ENCODE data around the gene SNX8. TPM values are rescaled to one million over a fixed set of nuclear protein-coding genes. Genes with fewer than 3 reads are reported as not detected.

Gene SNX8
- total RNA-seq, 2 experiments from 2014 or later: 47.6 to 49.6 TPM

DNA sequence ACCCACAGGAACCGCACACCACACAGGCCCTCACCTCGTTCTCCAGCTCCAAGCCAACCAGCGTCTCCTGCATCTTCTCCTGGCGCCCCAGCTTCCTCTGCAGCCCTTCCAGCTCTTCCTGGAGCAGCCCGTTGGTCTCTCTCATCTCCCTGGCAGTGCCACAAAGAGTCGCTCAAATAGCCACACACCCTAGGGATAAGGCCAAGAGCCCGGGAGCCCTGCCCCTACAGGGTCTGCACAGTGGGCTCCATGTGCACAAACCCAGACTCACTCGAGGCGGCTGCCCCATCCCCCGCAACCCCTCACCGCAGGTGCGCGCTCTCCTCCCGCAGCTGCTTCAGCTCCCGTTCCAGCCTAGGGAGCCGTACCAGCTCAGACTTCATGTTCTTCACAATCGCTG is 98.4 kb downstream of the SNX8 start:
- ChIA-PET POLR2A (no interaction called here), CTCF (no interaction called here)

DNA sequence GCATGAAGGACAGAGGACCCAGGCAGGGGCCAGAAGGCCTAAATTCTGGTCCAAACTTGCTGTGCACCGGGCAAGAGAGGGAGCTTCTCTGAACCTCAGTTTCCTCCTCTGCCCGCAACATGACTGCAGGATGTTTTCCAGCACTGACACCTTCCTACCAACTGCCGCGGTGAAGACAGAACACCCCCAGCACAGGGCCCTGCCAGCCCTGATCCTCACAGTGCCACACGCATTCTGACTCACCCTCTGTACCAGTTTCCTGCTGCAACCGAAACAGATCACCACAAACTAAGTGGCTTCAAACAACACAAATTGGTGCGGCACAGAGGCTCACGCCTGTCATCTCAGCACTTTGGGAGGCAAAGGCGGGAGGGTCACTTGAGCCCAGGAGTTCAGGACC is 99.6 kb downstream of the SNX8 start:
- POLR2A ChIA-PET: no interaction called here
- CTCF ChIA-PET: no interaction called here

DNA sequence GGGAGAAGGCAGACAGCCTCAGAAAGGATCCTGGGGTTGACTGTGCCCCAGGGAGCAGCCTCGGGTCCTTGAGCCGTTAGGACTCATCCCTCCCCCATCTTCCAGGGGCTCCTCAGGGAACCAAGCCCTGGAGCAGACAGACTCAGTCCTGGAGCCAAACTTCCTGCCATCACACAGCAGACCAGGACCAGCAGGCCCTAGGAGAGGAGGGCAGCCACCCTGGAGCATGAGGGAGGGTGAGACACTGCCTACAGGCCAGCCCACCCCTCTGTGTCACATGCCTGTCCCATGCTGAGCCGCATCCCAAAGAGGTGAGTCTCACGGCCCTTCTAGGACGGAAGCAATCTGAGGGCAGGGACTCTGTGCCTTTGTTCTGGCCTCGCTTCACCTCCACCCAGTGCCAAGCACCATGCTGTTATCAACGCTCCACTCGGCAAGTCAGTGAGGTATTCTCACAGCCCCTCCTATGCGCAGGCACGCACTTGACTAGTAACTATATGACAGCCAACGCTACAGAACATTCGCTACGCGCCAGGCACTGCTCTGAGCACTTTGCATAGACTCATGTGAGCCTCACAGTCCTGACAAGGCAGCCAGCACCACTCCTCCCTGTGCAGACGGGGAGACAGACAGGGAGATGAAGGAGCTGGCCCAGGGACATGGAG is 100.6 kb downstream of the SNX8 start:
- POLR2A ChIA-PET: no interaction called here
- CTCF ChIA-PET: no interaction called here

DNA sequence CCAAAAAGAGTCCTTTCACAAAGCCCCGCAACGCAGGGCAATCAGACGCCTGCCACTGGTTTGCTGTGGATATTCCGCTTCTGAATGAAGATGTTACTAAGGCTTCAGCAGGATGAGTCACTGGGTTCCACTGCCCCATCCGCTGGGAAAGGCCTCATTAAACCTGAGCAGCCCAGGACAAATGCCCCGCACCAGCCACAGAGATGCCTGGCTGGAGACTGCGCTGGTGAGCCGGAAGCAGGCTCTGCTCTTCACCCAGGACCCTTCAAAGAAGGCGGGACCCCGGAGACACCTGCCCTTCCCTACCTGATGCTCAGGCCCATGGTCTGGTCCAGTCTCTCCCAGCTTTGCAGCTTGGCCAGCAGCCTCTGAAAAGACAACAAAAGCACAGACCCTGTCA is 101.3 kb downstream of the SNX8 start:
- ChIA-PET POLR2A (no interaction called here), CTCF (no interaction called here)

DNA sequence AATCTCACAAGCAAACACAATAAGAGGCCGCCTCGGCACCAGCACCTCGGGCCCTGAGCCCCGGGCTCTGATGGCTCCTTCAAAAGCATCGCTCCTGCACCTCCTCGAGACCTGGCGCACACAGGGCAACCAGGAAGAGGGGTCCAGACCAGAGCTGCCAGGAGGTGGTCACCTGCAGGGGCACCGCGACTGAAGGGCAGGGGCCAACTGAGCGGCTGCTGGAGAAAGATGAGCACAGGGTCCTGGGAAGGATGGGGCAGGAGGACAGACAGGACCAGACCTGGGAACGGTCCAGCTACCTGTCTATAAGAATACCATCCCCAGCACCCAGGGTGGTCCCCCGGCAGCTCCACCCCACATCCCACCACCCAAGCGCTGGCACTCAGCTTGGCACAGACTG is 102.3 kb downstream of the SNX8 start:
- POLR2A ChIA-PET: no interaction called here
- CTCF ChIA-PET: no interaction called here

DNA sequence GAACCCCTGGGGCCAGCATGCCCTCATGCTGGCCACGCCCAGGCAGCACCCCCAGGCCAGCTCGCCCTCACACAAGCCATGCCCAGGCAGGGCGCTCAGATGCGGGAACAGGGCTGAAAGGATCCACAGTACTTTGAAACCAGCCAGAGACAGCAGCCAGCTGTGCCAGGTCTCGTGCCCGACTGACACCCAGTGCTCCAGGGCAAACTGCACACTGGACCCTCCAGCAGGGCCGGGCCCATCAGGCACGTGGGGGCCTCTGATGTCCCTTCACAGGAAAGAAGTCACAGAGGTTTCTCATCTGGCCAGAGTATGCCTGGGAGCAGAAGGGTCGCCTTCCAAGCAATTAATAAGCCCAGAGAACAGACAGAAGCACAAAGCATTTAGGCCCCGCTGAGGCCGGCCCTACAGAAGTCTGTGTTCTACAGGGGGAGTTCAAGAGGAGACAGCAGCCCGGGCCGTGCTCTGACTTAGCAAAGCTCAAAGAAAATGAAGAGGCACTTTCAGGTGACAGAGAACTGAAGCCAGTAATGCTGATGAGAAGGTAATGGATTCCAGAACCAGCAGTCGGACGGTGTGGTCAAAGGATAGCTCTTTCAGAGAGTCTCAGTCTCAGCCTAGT is 102.9 kb downstream of the SNX8 start:
- CTCF ChIA-PET: no interaction called here

DNA sequence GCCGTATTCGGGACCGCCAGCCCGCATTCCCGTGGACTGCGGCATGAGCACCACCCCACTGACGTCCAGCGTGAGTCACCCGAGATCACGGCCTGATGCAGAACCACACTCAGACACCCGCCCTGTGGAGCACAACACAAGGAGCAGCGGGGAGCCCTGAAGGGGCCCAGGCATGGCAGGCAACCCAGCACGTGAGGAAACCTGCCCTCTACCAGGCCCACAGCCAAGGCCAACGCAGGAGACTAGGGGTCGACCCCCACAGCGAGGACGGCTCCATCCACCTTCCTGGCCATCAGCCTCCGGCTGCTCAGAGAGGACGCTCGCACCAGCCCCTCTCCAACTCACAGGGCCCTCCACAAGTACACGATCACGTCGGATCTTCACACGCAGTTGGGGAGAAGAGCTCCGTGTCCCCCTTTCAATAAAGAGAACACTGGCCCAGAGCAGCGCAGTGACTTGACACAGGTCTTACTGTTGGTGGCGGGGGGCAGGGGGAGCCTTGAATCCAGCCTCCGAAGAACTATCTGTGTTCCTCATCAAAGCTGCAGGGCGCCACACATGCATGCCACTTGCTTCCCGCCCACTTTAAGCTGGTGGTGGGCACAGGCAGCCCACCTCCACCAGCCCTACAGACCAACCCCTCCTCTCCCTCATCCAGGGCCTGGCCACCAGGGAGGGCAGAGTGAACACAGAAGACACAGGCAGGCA is 103.5 kb downstream of the SNX8 start:
- ChIA-PET CTCF (no interaction called here), POLR2A (no interaction called here)

More for the DNA sequence above, 102.9 kb downstream of the SNX8 start:
- POLR2A ChIA-PET: no interaction called here

DNA sequence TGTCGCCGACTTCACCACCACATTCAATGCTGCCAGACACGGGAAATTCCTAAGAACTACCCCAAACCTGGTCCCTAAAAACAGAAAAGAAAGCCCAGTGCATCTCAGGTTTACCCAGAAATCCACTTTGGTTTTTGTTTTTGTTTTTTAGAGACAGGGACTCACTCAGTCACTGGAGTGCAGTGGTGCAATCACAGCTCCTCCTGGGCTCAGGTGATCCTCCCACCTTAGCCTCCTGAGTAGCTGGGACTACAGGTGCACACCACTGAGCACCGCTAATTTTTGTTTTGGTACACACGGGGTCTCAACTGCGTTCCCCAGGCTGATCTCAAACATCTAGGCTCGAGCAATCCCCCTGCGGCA is 104.3 kb downstream of the SNX8 start:
- POLR2A ChIA-PET: no interaction called here
- CTCF ChIA-PET: no interaction called here

DNA sequence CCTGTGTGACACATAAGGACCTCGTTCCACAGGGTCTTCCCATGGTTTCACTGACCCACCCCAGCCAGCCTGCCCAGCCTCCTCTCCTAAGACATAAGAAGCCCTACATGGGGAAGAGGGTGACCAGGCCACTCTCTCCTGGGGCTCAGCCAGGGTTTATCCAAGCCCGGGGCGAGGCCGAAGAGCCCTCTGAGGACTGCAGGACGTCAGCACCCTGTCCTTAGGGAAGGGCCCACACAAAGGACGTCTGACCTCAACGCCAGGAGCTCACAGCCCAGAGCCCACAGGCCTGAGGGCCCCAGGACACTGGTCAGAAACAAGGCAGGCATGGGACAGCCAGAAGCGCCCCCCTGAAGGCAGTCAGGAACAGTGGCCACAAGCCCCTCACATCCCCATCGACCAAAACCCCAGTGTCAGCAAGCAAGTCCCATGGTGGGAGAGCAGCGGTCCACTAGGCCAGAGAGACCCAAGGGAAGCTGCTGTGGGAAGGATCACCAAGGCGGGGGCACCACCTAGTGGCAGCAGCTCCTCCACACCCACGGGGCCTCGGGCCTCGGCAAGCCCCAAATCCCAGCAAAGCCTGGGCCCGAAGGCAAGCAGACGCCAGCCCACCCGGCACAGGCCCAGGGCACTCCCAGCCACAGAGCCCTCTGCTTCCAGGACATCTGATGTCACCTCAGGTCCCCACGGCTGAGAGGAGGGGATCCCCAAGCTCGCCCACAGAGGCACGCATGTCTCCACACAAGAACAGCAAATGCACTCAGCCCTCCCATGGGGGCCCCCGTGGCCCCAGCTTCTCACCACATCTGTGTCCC is 104.9 kb downstream of the SNX8 start:
- POLR2A ChIA-PET: no interaction called here
- CTCF ChIA-PET: no interaction called here

DNA sequence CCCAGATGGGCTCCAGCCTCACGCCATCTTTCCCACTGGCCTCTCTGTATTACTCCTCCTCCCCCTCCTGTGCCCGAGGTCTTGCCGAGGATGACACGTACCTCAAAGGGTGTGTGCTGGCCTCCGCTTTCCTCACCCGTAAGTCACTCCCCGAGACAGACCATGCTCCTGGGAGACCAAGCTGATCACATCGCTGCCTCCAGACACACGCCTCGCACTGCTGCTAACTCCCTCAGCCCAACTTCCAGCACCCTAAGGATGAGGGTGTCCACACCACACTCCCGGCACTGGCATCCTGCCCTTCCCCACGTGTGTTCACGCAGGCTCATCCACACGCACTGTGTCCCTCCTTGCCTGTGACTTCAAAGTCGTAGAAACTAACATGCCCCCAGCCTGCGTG is 105.5 kb downstream of the SNX8 start:
- ChIA-PET POLR2A (no interaction called here), CTCF (no interaction called here)

DNA sequence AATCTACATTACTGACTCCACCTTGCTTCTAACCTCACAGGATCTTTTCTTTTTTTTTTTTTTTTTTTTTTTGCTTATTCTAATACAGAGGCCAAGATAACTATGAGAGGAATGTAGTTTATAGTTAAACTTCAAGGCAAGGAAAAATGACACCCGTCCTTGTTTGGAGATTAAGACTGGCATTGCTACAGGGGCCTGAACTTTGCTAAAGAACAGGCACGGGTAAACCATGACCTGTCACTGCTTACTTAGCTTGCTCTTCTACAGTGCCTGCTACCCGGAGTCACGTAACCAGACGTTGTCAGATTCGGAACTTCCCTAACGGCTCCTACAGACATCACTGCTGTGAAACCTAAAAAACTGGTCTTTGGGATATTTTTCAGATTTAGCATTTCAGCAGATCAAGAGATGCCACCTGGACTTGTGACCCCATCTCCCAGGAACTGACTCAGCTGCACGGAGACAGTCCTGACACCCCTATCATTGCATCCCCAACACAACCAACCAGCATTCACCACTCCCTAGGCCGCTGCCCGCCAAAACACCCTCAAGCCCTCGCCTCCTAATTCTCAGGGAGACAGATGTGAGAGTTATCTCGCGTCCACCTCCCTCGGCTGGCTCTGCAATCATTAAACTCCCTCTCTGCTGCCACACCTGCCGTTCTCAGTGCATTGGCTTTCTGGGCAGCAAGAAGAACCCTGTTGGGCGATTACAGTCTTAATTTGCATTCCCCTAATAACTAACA is 109.0 kb downstream of the SNX8 start:
- CTCF ChIA-PET: interaction anchor here (0.7 kb wide), 1 partner anchor 303 kb away, joined by 3 read pairs; no protein-coding TSS in a partner anchor

DNA sequence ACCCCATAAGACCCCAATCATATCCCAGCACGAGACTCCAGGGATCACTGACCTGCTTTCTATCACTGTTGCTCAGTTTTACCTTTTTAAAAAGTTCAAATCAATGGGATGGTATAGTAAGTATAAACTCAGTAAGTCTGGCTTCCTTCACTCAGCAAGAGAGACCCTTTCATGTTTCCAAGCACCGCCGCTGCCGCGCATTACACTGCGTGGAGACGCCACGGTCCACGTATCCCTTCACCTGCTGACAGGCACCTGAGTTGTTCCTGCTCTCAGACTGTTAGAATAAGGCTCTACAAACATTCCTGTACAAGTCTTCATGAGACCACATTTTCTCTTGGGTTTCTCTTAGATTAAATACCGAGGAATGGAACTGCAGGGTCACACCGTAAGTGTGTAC is 109.8 kb downstream of the SNX8 start:
- ChIA-PET POLR2A (no interaction called here), CTCF (interaction anchor here (0.7 kb wide), 1 partner anchor 302 kb away, joined by 3 read pairs; no protein-coding TSS in a partner anchor)

More for the DNA sequence above, 109.0 kb downstream of the SNX8 start:
- POLR2A ChIA-PET: no interaction called here

DNA sequence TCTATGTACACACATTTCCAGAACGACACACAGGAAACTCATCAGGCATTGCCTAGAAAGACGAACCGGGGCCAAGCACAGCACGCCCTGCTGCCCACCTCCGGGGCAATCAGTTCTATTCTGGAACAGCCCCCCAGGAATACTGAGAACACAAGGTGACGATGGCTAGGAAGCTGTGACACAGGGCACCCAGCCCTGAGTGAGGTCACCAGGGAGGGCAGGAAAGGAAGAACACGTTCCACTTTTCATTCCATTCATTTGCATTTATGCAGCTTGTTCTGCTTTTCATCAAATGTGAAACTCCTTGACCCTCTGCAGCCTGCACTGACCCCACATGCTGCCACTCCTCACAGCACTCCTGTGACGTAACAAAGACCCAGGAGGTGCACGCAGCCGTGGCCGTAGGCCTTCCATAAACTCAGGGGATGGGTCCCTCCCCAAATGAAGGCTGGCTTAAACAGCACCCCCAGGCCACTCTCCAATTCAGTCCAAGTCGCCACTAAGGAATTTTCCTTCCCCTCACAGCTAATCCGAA is 110.4 kb downstream of the SNX8 start:
- POLR2A ChIA-PET: no interaction called here
- CTCF ChIA-PET: no interaction called here

DNA sequence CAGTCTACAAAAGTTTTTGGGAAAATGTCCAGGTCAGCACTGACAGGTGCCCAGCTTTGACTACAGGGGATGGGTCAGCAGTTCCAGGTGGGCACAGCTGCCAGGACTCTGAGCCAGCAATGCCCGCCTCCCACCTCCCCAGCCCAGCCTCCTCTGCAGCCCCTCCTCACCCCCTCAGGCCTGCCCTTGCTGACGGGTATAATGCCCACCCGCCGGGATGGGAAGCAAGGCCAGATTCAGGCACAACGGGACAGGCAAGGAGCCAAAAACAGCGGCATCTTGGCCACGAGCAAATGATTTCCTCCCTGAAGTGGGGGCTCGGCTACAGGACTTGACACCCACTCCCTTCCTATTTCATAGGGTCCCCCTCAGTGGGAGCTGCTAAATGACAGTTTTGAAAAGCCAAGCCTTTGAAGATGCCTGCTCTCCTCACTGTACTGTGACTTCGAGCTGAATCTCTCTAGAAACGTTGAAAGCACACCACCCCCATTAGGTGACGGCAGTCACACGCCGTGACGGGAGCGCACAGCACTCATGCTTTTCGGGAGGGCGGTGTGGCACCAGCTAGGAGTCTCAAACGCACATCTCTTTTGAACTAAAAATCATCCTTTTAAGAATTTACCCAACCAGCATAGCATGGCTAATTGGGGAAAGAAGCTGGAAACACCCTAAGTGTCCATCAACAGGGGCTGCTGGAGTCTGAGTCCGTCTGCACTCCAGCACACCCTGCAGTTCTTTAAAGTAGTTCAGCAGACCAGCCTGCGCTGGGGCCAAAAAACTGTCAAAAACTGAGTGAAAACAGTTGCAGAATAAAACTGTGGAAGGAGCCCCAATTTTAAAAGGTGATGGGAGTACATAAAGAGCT is 111.1 kb downstream of the SNX8 start:
- ChIA-PET POLR2A (no interaction called here), CTCF (interaction anchor here (0.7 kb wide), 1 partner anchor 799 kb away, joined by 3 read pairs; no protein-coding TSS in a partner anchor)

DNA sequence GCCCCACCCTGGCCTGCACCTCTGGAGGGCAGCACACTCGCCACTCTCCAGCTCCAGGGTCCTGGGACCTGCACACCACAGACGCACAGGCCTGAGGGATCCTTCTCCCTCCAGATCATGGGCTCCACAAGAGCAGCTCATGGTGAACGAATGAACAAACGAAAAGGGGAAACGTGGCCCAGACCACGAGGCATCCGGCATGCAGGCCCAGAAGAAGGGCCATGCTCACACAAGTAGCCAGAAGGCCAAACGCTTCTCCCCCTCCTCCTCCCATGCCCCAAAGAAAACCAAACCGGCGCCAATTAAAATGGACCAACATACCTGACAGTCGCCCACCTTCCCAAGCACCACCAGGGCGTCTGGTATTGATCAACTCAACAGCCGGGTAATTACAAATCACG is 111.9 kb downstream of the SNX8 start:
- POLR2A ChIA-PET: no interaction called here
- CTCF ChIA-PET: no interaction called here

All from activated CD8-positive, alpha-beta memory T cell treated with anti-CD3 and anti-CD28 coated beads for 36 hours (primary cell).